WI38 (cell line): ENCODE results near the gene AMER3.

ENCODE experiments used
- H3K4me3 ChIP-seq: 2 replicates; pipeline ENCODE4 v1.5.1; 2011; ENCODE audit warnings: low read depth, mild to moderate bottlenecking, control low read depth, low read length
- CTCF ChIP-seq: IDR thresholded peaks from 2 replicates; pipeline ENCODE4 v1.5.1; 2012; ENCODE audit warnings: low read depth, mild to moderate bottlenecking, control low read depth, low read length

Gene AMER3

GRCh38 chr2:130762910-130763385 lies 7.6 kb downstream of the AMER3 start:
- H3K4me3 ChIP-seq, result no peak overlapping the region
- no peak for TF ChIP-seq CTCF

- H3K4me3 ChIP-seq, result no peak overlapping the region
- no peak for TF ChIP-seq CTCF
Measured at GRCh38 chr2:130763405-130763804, 8.1 kb downstream of the AMER3 start.

GRCh38 chr2:130764035-130764820 lies 8.9 kb downstream of the AMER3 start:
- no peak overlapping the region for H3K4me3 ChIP-seq
- TF ChIP-seq CTCF, result no peak

- H3K4me3 ChIP-seq, result no peak overlapping the region
Measured at GRCh38 chr2:130764821-130765115, 9.4 kb downstream of the AMER3 start.

GRCh38 chr2:130765464-130765863 lies 10.1 kb downstream of the AMER3 start:
- no peak overlapping the region for H3K4me3 ChIP-seq

More at GRCh38 chr2:130764821-130765115, 9.4 kb downstream of the AMER3 start:
- no peak for TF ChIP-seq CTCF

GRCh38 chr2:130766037-130766436 lies 10.7 kb downstream of the AMER3 start:
- no peak for TF ChIP-seq CTCF
- no peak overlapping the region for H3K4me3 ChIP-seq

More at GRCh38 chr2:130765464-130765863, 10.1 kb downstream of the AMER3 start:
- no peak for TF ChIP-seq CTCF

GRCh38 chr2:130766711-130767407 lies 11.5 kb downstream of the AMER3 start:
- no peak overlapping the region for H3K4me3 ChIP-seq
- no peak for TF ChIP-seq CTCF
